ENCODE data around the gene JMY.
"Not testable (repeated sequence)": the region's sequence is repeated elsewhere in the genome, so short reads cannot be mapped to it uniquely, and the experiment has no call there.

The JMY gene

DNA sequence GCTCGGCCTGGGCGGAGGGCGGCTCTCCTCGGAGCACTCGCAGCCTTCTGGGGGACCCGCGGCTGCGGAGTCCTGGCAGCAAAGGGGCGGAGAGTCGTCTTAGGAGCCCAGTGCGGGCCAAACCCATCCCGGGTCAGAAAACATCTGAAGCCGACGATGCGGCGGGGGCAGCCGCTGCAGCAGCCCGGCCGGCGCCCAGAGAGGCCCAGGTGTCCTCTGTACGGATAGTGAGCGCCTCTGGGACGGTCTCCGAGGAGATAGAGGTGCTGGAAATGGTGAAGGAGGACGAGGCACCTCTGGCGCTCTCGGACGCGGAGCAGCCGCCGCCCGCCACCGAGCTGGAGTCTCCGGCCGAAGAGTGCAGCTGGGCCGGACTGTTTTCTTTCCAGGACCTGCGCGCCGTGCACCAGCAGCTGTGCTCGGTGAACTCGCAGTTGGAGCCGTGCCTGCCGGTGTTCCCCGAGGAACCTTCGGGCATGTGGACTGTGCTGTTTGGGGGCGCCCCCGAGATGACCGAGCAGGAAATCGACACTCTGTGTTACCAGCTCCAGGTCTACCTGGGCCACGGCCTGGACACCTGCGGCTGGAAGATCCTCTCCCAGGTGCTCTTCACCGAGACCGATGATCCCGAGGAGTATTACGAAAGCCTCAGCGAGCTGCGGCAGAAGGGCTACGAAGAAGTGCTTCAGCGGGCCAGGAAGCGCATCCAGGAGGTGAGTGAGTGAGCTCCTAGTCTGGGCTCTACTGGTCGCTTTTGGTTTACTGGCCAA is 1.2 kb downstream of the JMY start:
- peak; percentile 73 for DNase-seq

DNA sequence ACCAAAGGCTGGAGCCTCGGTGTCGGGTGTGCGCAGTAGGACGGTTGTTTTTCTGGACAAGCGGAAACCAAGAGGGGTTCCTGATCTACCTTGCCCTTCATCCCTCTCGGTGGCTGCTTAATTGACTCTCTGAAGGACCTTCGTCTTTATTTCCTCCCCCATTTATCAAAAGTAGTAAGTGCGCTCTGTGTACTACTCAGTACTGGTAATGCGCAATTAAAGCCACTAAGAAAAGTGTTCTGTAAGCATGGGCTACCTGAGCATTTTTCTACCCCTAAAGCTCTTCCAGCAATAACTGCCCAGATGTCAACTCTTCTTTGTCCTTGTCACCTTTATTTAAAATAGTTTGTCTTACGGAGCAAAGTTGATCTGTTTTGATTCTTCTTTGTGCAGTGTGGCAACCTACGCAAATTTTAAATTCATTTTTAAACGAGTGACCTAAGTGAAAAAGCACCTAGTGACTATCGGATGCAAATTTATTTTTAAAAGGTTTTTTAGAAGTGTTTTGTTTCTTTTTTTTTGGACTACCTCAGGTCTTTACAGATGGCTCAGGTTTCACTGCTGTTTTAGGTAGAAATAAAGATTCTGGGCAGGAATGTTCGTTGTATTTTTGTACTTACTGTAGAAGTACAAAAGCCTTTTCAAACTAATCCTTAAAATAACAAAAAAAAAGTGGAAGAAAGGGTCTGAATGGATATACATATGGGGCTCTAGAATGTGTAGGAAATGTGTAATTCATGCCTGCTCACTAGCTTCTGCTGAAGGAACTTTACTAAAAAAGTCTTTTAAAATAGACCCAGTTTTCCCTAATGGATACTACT is 2.0 kb downstream of the JMY start:
- no peak for DNase-seq

DNA sequence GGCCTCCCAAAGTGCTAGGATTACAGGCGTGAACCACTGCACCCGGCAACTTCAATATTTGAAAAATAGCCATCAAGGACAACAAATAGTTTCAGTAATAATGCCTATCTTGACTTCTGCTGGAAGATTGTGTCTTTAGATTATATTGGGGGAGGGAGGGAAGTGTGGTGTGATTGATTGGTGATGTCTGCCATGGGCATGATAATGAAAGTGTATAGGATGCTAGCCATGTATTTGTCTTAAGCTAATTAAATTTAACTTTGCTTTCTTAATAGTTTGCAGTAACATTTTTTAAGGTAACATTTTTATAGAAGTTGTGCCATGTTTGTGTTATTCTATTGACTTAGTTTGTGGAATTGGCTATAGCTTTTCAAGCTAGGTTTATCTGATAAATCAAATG is 4.6 kb downstream of the JMY start:
- no peak for DNase-seq

DNA sequence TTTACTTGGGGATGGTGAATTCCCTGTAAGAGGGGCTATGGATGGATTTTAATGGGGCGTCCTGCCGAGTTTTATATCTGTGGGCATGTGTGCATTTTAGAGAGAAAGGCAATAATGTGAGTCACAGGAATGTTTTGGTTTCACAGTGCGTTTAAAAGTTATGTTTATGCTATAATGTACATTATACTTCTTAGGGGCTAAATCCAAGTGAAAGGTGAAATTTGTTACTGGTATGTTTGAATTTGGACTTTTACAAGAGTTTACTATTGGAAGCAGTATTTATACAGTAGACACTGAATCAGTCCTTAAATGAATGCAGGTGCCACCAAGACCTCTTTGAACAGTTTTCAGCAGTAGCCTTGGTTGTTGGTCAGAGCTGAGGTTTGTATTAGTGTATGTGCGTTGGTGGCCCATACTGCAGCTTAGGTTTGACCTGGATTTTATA is 5.6 kb downstream of the JMY start:
- no peak for DNase-seq

DNA sequence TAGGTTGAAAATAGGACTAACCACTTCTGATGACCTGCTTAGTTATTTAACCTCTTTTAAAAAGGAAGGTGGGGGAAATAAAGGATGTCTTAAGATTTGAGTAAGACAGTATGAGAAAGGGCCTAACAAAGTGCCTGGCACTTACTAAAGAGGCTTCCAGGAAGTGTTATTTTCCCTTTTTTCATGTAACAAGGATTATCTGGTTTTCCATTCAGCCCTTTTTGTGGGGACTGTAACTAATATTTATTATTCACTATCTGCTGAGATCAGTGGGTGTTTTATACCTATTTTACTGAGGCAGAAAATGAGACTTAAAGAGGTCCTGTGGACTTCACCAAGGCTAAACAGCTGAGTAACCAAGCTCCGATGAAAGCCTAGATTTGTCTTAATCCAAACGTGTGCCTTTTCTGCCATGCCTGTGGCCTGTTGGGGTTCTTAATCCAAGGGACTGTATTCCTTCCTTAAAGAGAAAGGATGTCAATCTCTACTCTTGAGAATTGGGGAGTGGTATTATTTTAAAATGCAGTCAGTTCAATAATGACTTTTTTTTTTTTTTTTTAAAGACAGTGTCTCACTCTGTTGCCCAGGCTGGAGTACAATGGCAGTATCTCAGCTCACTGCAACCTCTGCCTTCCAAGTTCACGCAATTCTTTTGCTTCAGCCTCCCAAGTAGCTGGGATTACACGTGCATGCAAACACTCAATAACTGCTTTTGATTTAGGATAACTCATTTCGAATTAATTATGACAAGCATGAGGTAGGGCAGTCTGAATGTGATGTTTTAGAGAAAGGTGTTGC is 6.5 kb downstream of the JMY start:
- no peak for DNase-seq

DNA sequence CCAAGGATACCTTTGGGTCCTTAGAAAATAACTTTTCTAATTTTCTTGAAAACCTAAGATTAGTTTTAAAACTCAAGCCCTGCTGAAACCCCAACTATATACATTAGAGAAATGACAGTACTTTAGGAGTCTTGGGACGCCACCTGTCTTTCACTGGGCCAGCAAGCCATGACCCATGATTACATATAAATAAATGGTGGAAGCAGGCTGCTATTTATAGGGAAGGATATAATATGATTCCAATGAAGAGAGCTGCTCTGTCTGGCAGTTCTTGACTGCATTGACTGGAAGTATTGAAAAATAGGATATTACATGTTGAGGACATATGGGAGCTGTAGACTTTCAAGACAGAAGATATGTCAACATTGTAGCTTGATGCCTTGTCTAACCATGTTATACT is 7.3 kb downstream of the JMY start:
- DNase-seq = no peak

DNA sequence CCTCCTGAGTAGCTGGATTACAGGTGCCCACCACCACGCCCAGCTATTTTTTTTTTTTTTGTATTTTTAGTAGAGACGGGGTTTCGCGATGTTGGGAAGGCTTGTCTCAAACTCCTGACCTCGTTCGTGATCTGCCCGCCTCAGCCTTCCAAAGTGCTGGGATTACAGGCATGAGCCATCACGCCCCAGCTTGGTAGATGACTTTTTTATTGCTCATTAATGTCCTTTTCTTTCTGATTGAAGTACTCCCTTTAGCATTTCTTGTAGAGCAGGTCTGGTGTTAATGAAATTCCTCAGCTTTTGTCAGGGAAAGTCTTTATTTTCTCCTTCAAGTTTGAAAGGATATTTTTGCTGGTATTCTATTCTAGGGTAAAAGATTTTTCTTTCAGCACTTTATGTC is 18.1 kb downstream of the JMY start:
- not testable (repeated sequence) for DNase-seq

DNA sequence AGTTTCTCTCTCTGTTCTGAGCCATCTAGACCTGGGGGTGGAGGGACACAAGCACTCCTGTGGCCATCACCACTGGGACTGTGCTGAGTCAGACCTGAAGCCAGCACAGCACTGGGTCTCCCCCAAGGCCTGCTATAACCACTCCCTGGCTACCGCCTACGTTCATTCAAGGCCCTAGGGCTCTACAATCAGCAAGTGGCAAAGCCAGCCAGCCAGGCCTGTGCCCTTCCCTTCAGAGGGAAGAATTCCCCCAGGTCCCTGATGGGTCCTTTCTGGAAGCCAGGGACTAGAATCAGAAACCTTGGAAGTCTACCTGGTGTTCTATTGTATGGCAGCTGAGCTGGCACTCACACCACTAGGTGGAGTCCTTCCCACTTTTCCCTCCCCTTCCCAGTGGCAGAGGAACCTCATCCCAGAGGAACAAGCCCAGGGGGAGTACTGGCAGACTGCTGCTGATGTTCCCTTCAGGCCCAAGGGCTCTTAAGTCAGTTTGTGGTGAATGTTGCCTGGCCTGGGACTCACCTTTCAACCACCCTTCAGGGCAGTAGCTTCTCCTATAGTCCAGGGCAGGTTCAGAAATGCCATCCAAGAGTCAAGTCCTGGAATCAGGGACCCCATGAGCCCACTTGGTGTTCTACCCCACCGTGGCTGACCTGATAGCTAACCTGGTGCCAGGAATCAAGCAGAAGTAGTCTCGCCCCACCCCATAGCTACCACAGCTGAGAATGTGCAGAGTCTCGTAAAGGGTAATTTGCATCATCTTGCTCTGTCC is 20.0 kb downstream of the JMY start:
- DNase-seq = no peak

DNA sequence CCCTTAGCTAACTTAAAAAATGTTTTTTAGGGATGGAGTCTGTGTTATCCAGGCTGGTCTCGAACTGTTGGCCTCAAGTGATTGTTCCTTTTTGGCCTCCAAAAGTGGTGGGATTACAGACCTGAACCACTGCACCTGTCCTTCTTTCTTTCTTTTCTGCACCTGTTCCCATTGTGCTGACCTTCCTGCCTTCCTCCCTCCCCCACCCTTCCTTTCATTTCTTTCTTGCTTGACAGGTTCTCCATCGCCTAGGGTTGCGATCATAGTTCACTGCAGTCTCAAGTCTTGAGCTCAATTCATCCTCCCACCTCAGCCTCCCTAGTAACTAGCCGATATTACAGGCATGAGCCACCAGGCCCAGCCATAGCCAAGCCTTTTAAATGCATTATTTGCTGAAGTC is 20.6 kb downstream of the JMY start:
- no peak for DNase-seq

DNA sequence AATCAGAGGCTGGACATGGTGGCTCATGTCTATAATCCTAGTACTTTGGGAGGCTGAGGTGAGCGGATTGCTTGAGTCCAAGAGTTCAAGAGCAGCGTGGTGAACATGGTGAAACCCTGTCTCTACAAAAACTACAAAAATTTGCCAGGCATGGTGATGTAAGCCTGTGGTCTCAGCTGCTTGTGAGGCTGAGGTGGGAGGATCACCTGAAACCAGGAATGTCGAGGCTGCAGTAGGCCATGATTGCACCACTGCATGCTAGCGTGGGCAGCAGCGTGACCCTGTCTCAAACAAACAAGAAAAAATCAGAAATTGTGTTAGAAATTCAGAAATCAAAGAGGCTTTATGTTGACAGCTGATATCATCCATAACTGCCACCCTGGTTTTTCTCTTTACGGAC is 21.4 kb downstream of the JMY start:
- DNase-seq = no peak

DNA sequence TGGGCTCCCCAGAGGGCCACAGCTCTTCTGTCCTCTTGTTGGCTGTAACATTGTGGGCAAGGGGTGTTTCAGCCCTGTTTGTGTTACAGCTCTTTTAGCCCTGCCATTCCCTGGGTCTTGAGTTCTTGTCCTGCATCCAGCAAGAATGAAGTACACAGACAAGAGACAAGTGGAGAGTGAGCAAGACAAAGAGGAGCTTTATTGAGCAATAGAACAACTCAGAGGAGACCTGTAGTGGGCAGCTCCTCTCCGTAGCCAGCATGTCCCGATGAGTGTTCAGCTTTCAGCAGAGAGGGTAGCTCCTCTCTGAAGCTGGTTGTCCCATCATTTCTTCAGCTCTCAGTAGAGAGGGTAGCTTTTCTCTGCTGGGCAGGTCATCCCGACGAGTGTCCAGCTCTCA is 22.9 kb downstream of the JMY start:
- DNase-seq = no peak

DNA sequence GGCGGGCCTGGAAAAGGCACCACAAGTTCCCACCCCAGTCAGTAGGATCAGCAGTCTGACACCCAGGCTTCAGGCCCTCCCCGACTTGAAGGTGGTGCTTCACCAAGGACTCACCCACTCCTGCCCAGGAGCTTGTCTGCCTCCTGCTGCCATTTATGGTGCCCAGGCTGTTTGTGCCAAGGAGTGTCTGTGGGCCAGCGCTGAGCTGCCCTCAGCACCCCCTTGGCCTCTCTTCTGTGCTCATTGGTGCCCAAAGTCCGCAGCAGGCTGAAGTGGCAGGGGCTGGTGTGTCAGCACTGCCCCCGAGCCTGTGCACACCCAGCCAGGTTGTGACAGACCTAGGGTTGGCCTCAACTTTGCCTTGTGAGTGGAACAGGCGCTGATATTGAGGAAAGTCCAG is 23.5 kb downstream of the JMY start:
- no peak for DNase-seq

DNA sequence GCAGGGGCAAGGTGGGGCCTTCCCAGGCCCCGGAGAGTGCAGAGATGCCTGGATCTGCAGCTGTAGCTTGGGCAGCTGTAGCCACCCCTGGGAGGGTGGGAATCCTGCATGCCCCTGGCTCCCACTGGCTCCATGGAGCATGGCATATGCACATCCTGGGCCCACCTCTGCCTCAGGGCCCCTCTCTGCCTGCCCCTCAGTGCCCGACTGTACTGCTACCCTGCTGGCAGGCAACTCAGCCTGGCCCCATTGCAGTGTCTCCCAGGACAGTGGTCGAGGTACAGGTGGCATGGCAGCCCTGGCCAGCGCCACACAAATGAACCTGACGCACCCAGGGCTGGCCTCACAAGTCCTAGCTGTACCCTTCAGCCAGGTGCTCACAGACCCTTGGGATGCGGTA is 23.9 kb downstream of the JMY start:
- no peak for DNase-seq

DNA sequence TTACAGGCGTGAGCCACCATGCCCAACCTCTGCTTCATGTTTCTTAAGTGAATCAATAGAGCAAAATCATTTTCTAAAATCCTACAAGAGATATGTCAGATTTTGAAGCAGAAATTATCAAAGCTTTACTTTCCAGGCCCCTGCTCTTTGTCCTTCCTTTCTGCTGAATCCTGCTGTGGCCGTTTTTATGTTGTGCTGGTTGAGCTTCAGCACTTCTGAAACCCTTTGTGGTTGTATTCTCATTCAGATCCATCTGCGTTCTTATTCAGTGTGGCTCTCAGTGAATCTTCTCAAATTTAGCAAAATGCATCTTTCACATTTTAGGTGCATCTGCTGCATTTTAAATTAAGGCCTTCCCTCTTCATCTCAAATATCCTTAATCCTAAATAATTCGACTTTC is 26.0 kb downstream of the JMY start:
- no peak for DNase-seq

DNA sequence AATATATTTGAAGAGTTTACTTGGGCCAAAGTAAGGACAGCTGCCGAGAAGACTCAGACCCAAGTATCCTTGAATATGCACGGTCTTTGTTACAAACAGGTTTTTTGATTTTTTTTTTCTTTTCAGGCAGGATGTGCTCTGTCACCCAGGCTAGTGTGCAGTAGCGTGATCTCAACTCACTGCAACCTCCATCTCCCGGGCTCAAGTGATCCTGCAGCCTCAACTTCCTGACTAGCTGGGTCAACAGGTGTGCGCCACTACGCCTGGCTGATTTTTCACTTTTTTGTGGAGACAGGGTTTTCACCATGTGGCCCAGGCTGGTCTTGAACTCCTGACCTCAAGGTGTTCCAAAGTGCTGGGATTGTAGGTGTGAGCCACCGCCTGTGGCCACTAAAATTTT is 27.4 kb downstream of the JMY start:
- no peak for DNase-seq

DNA sequence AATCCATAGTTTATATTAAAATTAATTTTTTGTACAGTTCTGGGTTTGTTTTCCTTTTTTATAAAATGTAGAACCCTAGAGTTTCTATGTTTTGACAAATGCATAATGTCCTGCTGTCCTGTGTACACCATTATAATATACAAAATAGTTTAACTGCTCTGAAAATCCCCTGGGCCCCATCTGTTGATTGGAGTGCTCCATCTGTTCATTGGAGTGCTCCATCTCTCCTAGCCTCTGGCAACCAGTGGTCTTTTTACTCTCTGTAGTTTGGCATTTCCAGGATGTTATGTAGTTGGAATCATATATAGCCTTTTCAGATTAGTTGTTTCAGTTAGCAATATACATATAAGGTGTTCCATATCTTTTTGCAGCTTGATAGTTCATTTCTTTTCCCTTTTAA is 31.2 kb downstream of the JMY start:
- no peak for DNase-seq

DNA sequence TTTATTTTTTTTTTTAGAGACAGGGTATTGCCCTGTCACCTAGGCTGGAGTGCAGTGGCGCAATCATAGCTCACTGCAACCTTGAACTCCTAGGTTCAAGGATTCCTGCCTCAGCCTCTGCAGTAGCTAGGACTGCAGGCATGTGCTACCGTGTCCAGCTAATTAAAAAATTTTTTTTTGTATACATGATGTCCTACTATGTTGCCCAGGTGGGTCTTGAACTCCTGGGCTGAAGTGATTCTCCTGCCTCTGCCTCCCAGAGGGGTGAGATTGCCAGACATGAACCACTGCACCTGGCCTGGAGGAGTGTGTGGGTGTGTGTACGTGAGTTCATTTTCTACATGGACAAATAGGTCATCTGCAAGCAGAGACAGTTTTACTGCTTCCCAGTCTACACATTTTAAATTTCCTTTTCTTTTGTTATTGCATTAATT is 33.8 kb downstream of the JMY start:
- DNase-seq = no peak

DNA sequence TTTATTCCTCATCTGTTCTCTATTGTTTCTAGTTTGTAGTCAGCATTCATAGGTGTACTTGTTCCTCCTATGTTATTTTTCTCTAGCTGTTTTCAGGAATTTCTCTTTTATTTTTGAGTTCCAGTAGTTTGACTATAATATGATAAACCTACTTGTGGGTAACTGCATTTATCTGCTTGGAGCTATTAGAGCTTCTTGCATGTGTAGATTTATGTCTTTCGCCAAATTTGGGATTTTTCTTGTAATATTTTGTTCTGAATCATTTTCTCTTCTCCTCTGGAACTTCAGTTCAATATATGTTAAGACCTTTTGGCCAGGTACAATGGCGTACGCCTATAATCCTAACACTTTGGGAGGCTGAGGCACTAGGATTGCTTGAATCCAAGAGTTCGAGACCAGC is 37.4 kb downstream of the JMY start:
- DNase-seq = no peak

DNA sequence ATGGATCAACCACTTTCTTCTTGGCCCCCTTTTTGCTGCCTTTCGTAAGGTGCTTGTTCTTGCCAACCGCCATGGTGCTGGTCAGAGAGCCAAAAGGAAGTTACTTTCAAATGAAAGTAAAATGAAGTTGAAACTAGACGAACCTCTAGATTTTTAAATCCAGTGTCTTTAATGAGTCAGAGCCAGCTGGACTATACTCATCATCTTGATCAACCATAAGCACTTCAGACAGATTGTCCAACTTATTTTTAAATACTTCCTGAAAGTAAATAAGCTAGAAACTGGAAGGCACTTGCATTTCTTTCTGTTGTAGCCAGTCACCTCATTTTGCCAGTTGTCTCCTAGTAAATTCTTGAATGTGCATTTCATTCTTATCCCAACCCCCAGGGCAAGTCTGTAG is 48.9 kb downstream of the JMY start:
- no peak for DNase-seq

DNA sequence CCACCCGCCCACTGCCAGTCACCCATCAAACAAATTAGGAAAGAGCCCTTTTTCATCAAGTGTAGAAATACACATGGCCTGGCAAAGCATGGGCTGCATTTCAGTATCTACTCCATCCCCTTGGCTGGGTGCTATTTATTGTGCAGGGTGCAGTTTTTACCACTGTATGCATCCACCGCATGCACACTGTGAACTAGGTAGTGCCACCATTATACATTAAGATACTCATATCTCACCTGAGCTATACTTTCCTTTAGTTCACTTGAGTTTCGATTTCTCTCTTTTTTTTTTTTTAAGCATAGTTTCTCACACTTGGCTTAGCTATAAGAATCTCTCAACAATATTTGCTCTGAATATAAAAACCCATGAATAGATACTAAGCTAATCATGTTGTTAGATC is 49.4 kb downstream of the JMY start:
- DNase-seq = no peak

DNA sequence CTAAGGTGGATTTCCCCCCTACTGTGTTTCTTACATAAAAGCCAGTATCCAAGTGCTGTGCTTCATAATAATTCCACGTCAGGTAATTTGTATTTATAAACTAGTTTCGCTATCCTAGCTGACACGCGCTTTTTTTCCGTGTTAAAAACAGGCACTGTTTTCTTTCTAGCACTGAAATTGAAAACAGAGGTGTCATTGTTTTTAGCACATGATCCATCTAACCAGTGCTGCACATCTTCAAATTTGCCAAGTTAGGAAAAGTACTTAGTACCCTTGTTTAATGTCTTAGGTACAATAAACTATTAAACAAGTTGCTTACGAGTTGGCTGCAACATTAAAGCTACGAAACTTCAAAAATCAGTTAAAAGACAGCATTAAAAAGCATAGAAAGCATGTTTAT is 49.9 kb downstream of the JMY start:
- no peak for DNase-seq

DNA sequence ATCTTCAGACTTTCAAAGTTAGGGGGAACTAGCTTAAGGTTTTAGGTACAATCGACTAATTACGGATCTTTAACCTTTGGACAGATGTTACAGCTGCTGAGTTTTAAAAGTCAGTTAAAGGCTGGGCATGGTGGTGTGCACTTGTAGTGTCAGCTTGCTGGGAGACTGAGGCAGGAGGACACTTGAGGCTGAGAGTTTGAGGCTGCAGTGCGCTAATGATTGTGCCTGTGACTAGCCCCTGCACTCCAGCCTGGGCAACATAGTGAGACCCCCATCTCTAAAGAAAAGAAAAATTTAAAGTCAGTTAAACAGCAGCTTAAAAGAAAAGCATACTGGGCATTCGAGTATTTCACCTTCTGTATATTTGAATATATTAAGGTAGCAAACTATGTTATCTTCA is 51.4 kb downstream of the JMY start:
- no peak for DNase-seq

DNA sequence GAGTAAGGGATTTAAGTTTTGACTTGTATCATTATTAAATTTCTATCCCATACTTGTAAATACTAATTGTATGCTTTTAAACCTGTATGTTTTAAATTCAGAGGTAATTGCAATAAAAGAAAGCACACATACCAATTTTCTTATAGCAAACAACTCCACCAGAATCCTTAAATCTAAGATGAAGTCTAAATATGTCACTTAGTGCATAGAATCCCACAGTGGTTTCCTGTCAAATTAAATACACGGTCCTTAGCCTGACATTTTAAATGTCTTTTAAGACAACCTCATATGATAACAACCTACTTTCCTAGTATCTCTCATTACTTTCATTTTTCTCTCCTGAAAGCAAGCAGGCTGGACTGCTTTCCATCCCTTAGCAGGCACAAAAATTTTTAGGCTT is 52.0 kb downstream of the JMY start:
- no peak for DNase-seq
